ENCODE measurements around the gene PCDHGA6. TPM values are rescaled to one million over a fixed set of nuclear protein-coding genes. Genes with fewer than 3 reads are reported as not detected.

PCDHGA6 gene
- total RNA-seq, 4 donors from 2014 or later = 3.1 to 6.2 (median 3.4) TPM

DNA sequence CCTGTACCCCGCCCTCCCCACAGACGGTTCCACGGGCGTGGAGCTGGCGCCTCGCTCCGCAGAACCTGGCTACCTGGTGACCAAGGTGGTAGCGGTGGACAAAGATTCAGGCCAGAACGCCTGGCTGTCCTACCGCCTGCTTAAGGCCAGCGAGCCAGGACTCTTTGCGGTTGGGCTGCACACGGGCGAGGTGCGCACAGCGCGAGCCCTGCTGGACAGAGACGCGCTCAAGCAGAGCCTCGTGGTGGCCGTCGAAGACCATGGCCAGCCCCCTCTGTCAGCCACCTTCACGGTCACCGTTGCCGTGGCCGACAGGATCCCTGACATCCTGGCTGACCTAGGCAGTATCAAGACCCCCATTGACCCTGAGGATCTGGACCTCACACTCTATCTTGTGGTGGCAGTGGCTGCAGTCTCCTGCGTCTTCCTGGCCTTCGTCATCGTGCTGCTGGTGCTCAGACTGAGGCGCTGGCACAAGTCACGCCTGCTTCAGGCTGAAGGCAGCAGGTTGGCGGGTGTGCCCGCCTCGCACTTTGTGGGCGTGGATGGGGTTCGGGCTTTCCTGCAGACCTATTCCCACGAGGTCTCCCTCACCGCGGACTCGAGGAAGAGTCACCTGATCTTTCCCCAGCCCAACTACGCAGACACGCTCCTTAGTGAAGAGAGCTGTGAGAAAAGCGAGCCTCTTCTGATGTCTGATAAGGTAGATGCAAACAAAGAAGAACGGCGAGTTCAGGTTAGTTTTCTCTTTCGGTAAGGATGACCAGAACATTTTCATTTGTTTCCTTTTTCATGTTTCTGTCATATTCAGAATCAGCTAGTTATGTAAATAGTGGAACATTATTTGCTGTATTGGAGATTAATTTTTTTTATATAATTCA is 7.4 kb upstream of the PCDHGA6 start:
- TF ChIP-seq, protein P1, sequence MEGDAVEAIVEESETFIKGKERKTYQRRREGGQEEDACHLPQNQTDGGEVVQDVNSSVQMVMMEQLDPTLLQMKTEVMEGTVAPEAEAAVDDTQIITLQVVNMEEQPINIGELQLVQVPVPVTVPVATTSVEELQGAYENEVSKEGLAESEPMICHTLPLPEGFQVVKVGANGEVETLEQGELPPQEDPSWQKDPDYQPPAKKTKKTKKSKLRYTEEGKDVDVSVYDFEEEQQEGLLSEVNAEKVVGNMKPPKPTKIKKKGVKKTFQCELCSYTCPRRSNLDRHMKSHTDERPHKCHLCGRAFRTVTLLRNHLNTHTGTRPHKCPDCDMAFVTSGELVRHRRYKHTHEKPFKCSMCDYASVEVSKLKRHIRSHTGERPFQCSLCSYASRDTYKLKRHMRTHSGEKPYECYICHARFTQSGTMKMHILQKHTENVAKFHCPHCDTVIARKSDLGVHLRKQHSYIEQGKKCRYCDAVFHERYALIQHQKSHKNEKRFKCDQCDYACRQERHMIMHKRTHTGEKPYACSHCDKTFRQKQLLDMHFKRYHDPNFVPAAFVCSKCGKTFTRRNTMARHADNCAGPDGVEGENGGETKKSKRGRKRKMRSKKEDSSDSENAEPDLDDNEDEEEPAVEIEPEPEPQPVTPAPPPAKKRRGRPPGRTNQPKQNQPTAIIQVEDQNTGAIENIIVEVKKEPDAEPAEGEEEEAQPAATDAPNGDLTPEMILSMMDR (IDR thresholded peaks at IDR 0.05; ENCODE audit: low read depth) = no peak

- TF ChIP-seq, protein P1 (IDR thresholded peaks at IDR 0.05; ENCODE audit: low read depth) = no peak
These were observed 3.5 kb upstream of the PCDHGA6 start, which contains the start of gene PCDHGB3 for GRCh38 chr5:141369994-141370848. TSS of gene PCDHGB3 (plus strand) at chr5:141370242. CDS start at chr5:141370395, 153 bp downstream.

DNA sequence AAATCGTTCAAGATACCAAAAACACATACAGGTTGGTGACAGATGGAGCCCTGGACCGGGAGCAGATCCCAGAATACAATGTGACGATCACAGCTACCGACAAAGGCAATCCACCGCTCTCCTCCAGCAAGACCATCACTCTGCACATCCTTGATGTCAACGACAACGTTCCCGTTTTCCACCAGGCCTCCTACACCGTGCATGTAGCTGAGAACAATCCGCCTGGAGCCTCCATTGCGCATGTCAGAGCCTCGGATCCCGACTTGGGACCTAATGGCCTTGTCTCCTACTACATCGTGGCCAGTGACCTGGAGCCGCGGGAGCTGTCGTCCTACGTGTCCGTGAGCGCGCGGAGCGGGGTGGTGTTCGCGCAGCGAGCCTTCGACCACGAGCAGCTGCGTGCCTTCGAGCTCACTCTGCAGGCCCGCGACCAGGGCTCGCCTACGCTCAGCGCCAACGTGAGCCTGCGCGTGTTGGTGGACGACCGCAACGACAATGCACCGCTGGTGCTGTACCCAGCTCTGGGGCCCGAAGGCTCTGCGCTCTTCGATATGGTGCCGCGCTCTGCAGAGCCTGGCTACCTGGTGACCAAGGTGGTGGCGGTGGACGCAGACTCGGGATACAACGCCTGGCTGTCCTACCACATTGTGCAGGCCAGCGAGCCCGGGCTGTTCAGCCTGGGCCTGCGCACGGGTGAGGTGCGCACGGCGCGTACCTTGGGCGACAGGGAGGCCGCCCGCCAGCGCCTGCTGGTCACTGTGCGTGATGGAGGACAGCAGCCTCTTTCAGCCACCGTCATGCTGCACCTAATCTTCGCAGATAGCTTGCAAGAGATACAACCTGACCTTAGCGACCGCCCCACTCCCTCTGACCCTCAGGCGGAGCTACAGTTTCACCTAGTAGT is 1.9 kb upstream of the PCDHGA6 start:
- TF ChIP-seq, protein P1 (IDR thresholded peaks at IDR 0.05; ENCODE audit: low read depth) = no peak

DNA sequence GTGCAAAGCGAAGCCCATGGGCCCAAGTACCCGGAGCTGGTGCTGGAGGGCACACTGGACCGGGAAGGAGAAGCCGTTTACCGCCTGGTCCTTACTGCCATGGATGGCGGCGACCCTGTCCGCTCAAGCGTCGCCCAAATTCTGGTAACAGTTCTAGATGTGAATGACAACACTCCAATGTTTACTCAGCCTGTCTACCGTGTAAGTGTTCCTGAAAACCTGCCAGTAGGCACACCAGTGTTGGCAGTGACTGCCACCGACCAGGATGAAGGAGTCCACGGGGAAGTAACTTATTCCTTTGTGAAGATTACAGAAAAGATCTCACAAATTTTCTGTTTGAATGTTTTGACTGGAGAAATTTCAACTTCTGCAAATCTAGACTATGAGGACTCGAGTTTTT is 936 bp downstream of the PCDHGA6 start:
- TF ChIP-seq, protein P1 (IDR thresholded peaks at IDR 0.05; ENCODE audit: low read depth) = no peak

GRCh38 chr5:141382469-141383294 is 9.0 kb downstream of the PCDHGA6 start, which contains the start of gene PCDHGA7:
TSS of gene PCDHGA7 (plus strand) at chr5:141382742. CDS start at chr5:141382900, 158 bp downstream.
- TF ChIP-seq, protein P1 (IDR thresholded peaks at IDR 0.05; ENCODE audit: low read depth) = no peak

- TF ChIP-seq, protein P1 (IDR thresholded peaks at IDR 0.05; ENCODE audit: low read depth) = no peak
These were observed 9.7 kb downstream of the PCDHGA6 start for GRCh38 chr5:141383345-141383744.
